Gastrocnemius medialis (tissue), 4 donors: Measurements from ENCODE around the gene IFFO2. TPM values are rescaled to one million over a fixed set of nuclear protein-coding genes. Genes with fewer than 3 reads are reported as not detected.
A peak's percentile ranks its signal among the peaks of the same experiment; 100 is the strongest.

Experiments
- ATAC-seq, 2 donors: fragments of 150-250 bp; one replicate each; pipeline ENCODE4 v1.9.1; 2016
- DNase-seq, 2 donors: peaks; one replicate each; pipeline ENCODE4 v3.0.0-alpha.2; 2019
- H3K27ac ChIP-seq, 4 donors: fragments of 200-600 bp; sonication (generic); 1 replicate in 1 of 4; 2 replicates in 3 of 4; pipeline ENCODE4 v1.5.1; 2016 to 2018; ENCODE audit warnings: mild to moderate bottlenecking in 2 of 4, moderate library complexity in 1 of 4
- H3K27me3 ChIP-seq, 3 donors: fragments of 200-600 bp; sonication (generic) in 2 of 3; 1 replicate in 1 of 3; 2 replicates in 2 of 3; pipeline versions ENCODE4 v1.5.1 to v1.6.0; 2016 to 2019; ENCODE audit warnings: mild to moderate bottlenecking in 1 of 3, moderate library complexity in 1 of 3
- H3K36me3 ChIP-seq, 2 donors: fragments of 200-600 bp; sonication (generic) in 1 of 2; one replicate each; pipeline ENCODE4 v1.5.1; 2017 to 2018
- H3K4me1 ChIP-seq, 2 donors: fragments of 200-600 bp; sonication (generic) in 1 of 2; one replicate each; pipeline ENCODE4 v1.5.1; 2016 to 2017; ENCODE audit warnings: mild to moderate bottlenecking in 2 of 2
- H3K4me3 ChIP-seq, 4 donors: fragments of 200-600 bp; sonication (generic) in 3 of 4; 1 replicate in 1 of 4; 2 replicates in 3 of 4; pipeline ENCODE4 v1.5.1; 2016 to 2019; ENCODE audit warnings: mild to moderate bottlenecking in 2 of 4
- H3K9me3 ChIP-seq, 3 donors: fragments of 200-600 bp; sonication (generic) in 2 of 3; 1 replicate in 1 of 3; 2 replicates in 2 of 3; pipeline ENCODE4 v1.5.1; 2016 to 2019
- CTCF ChIP-seq, 5 experiments: fragments of 450-650 bp in 3 of 5; fragments of 200-600 bp in 2 of 5; sonication (generic) in 2 of 5; IDR thresholded peaks in 4 of 5; conservative IDR thresholded peaks in 1 of 5; 1 replicate in 4 of 5; 2 replicates in 1 of 5; pipeline ENCODE4 v1.5.1; 2016 to 2019; ENCODE audit warnings: antibody characterized with exemption in 5 of 5, mild to moderate bottlenecking in 3 of 5, moderate library complexity in 3 of 5
- POLR2A ChIP-seq, 2 donors: fragments of 450-650 bp; IDR thresholded peaks; one replicate each; pipeline ENCODE4 v1.6.1; 2017; ENCODE audit warnings: antibody characterized with exemption in 2 of 2, mild to moderate bottlenecking in 2 of 2, moderate library complexity in 2 of 2
- in situ Hi-C, 4 donors: fragments of 200-750 bp; cut with MboI; loops; one replicate each; pipeline versions ENCODE4 v1.15.0 to v1.8.0; 2017; ENCODE audit warnings: low sequenced_read_pairs in 4 of 4
- intact Hi-C: fragments of 100-400 bp; cut with DNase I; formaldehyde crosslinking; loops from one replicate; pipeline ENCODE4 v1.15.1; 2023; ENCODE audit warnings: low total_unique reads
- total RNA-seq, 4 donors: library from RNA; depleted of rRNA; stranded (reverse); fragments of >200 nt; gene quantifications; one replicate each; pipeline versions ENCODE4 v1.1.0 to v1.2.3, GENCODE V29; 2016

Gene IFFO2
- total RNA-seq, 4 donors from 2014 or later: 2.1 to 16.3 (median 5.7) TPM

- intact Hi-C loops: no loop called here
- Histone ChIP-seq H3K36me3 (no peaks in the 10 kb centered on the region), H3K27ac (no peak overlapping the region), H3K4me3 (no peak overlapping the region), H3K27me3 (no peaks in the 10 kb centered on the region), H3K4me1 (peaks cover 4 to 6% of the 10 kb centered on the region in 2 donors), H3K9me3 (no peaks in the 10 kb centered on the region)
- TF ChIP-seq CTCF (IDR thresholded peaks at IDR 0.05 in 4 of 5, conservative IDR thresholded peaks at IDR 0.05 in 1 of 5) (no peak), POLR2A (IDR thresholded peaks at IDR 0.05) (no peak)
- DNase-seq (no peak), ATAC-seq (no peak)
- in situ Hi-C loops: no loop called here
Measured at GRCh38 chr1:18960409-18960808, 3.9 kb upstream of the IFFO2 start.

GRCh38 chr1:18959591-18959990 lies 3.1 kb upstream of the IFFO2 start:
- in situ Hi-C loops (no loop called here), intact Hi-C loops (loop anchor here (5.0 to 10.0 kb wide), 2 partner anchors 128 to 255 kb away; partner anchors contain the start of gene UBR4)
- ATAC-seq: no peak

GRCh38 chr1:18957532-18958300 lies 1.2 kb upstream of the IFFO2 start:
- Histone ChIP-seq H3K4me1 (peaks cover 15 to 27% of the 10 kb centered on the region in 2 donors), H3K9me3 (no peaks in the 10 kb centered on the region), H3K36me3 (no peaks in the 10 kb centered on the region), H3K27ac (no peak overlapping the region), H3K27me3 (no peaks in the 10 kb centered on the region), H3K4me3 (peak overlapping the region in 2 of 4 donors; percentile 68 to 85)
- TF ChIP-seq CTCF (IDR thresholded peaks at IDR 0.05 in 4 of 5, conservative IDR thresholded peaks at IDR 0.05 in 1 of 5) (no peak), POLR2A (IDR thresholded peaks at IDR 0.05) (no peak)
- intact Hi-C loops (loop anchor here (2.0 to 10.0 kb wide), 3 partner anchors 35 to 257 kb away; partner anchors contain the start of gene UBR4), in situ Hi-C loops (no loop called here)
- DNase-seq (no peak), ATAC-seq (no peak)

More at GRCh38 chr1:18959591-18959990, 3.1 kb upstream of the IFFO2 start:
- no peak for DNase-seq
- Histone ChIP-seq H3K4me3 (no peak overlapping the region), H3K9me3 (no peaks in the 10 kb centered on the region), H3K4me1 (peaks cover 10 to 15% of the 10 kb centered on the region in 2 donors), H3K36me3 (no peaks in the 10 kb centered on the region), H3K27me3 (no peaks in the 10 kb centered on the region), H3K27ac (no peak overlapping the region)
- TF ChIP-seq CTCF (IDR thresholded peaks at IDR 0.05 in 4 of 5, conservative IDR thresholded peaks at IDR 0.05 in 1 of 5): no peak
- no peak for TF ChIP-seq POLR2A (IDR thresholded peaks at IDR 0.05)

- in situ Hi-C loops: no loop called here
- Histone ChIP-seq H3K4me1 (peaks cover 15 to 27% of the 10 kb centered on the region in 2 donors), H3K4me3 (peak overlapping the region; percentile 56 to 91 (median 76)), H3K27ac (peak overlapping the region; percentile 25 to 60 (median 40)), H3K9me3 (no peaks in the 10 kb centered on the region), H3K27me3 (no peaks in the 10 kb centered on the region), H3K36me3 (no peaks in the 10 kb centered on the region)
- DNase-seq (no peak), ATAC-seq (no peak)
- TF ChIP-seq POLR2A (IDR thresholded peaks at IDR 0.05) (no peak), CTCF (IDR thresholded peaks at IDR 0.05 in 4 of 5, conservative IDR thresholded peaks at IDR 0.05 in 1 of 5) (no peak)
- intact Hi-C loops: loop anchor here (2.0 to 10.0 kb wide), 3 partner anchors 34 to 258 kb away; partner anchors contain the start of gene UBR4
Measured at GRCh38 chr1:18957136-18957521, 653 bp upstream of the IFFO2 start.
